GM10266 (cell line): Measurements from ENCODE around the gene RLF.

Experiments
- DNase-seq: peaks from one replicate; pipeline ENCODE4 v3.0.0; 2012; ENCODE audit errors: extremely low spot score
- TF ChIP-seq, protein P1 (sequence below): IDR thresholded peaks from 2 replicates; pipeline ENCODE4 v1.5.1; 2012; ENCODE audit warnings: mild to moderate bottlenecking, low read depth; ENCODE audit not compliant: control insufficient read depth, insufficient read depth; ENCODE audit errors: missing control alignments

Gene RLF

DNA sequence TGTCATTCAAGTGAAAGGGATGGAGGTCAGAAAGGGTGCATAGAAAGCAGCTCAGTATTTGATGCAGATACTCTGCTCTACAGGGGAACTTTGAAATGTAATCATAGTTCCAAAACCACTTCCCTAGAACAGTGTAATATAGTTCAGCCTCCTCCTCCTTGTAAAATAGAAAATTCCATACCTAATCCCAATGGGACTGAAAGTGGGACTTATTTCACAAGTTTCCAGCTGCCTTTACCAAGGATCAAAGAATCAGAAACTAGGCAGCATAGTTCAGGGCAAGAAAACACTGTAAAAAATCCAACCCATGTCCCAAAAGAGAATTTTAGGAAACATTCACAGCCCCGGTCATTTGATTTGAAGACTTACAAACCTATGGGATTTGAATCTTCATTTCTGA lies 78.4 kb downstream of the RLF start:
- TF ChIP-seq, protein P1, sequence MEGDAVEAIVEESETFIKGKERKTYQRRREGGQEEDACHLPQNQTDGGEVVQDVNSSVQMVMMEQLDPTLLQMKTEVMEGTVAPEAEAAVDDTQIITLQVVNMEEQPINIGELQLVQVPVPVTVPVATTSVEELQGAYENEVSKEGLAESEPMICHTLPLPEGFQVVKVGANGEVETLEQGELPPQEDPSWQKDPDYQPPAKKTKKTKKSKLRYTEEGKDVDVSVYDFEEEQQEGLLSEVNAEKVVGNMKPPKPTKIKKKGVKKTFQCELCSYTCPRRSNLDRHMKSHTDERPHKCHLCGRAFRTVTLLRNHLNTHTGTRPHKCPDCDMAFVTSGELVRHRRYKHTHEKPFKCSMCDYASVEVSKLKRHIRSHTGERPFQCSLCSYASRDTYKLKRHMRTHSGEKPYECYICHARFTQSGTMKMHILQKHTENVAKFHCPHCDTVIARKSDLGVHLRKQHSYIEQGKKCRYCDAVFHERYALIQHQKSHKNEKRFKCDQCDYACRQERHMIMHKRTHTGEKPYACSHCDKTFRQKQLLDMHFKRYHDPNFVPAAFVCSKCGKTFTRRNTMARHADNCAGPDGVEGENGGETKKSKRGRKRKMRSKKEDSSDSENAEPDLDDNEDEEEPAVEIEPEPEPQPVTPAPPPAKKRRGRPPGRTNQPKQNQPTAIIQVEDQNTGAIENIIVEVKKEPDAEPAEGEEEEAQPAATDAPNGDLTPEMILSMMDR, result no peak
- no peak for DNase-seq

DNA sequence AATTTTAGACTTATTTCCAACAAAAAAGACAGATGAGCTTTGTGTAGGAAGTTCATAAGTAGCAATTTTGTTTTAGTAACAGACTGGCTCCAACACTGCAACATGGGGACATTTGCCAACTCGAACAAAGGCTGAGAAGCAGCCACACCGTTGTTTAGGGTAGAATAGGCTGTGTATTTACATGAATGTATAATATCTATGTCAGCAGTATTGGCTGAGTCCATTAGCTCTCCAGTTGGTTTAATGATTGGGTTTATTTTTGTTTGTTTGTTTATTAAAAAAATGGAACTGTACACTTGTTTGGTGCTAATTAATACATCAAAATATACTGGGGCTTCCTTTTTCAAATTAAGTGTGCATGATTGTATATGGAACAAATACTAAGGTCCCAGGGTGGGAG lies 79.2 kb downstream of the RLF start:
- DNase-seq, result no peak
- TF ChIP-seq, protein P1, result no peak

DNA sequence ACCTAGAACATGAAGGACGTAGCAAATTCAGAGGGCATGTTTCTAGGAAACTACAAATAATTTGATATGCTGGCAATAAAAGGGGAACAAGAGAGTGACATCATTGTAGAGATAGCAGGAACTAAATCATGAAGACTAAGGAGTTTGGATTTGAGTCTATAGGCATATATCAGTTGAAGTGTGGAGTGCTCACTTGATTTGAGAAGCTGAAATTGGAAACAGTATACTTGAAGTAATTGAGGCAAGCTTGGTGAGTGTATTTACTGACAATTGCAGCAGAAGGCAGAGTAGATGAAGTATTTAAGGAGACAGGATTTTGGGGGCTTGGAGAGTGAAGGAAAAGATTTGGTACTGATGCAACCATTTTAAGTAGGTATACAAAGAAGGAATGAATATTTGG lies 80.2 kb downstream of the RLF start:
- TF ChIP-seq, protein P1, result no peak
- DNase-seq, result no peak

DNA sequence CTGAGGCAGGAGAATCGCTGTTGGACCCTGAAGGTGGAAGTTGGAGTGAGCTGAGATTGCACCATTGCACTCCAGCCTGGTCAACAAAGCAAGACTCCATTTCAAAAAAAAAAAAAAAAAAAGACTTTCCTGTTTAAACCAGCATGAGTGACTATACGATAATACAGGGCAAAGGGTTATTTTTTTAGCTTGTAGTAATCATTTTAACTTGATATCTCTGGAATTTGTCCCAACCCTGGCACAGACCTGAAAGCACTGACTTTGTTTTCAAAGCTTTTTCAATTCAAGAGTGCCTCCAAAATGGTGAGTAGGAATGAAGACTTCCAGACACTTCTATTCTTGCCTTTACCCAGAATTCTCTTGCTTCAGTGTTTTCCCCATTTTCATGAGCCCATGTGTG lies 82.2 kb downstream of the RLF start:
- TF ChIP-seq, protein P1, result no peak
- DNase-seq, result no peak

DNA sequence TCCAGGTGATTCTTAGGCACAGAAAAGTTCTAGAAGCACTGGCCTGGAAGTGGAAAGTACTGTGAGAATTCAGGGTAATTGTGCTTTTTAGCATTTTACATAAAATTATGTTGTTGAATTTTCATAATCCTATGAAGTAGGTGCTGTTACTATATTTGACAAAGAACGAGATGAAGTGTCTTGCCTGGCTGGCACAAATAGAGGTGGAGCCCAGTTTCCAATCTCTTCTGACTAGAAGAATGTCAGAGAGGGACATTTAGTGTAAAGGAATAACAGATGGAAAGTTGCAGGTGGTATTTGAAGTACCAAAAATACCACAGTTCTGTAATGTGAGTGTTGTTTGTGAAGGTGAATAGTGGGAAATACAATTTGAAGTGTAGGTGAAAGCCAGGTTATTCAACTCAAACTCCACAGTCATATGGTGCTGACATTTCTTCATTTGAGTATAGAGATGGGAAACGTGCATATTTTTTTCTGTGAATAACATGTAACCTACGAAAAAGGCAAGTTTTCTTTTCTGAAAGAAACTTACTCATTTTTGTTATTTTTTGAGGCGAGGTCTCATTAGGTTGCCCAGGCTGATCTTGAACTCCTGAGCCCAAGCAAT lies 83.1 kb downstream of the RLF start:
- TF ChIP-seq, protein P1, result no peak
- no peak for DNase-seq

DNA sequence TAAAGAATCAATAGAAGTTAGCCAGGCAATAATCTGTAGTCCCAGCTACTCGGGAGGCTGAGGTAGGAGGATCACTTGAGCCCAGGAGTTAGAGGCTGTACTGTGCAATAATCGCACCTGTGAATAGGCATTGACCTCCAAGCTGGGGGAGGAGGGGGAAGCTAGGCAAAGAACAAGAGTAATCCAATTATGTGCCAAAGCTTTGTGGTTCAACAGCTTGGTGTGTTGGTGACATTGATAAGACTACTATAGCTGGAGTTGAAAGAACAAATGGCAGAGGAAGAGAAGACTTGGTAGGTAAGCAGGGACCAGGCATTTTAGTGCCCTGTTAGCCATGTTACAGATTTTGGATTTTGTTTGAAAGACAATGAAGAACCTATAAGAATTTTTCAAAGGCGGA lies 84.5 kb downstream of the RLF start:
- TF ChIP-seq, protein P1, result no peak
- no peak for DNase-seq

DNA sequence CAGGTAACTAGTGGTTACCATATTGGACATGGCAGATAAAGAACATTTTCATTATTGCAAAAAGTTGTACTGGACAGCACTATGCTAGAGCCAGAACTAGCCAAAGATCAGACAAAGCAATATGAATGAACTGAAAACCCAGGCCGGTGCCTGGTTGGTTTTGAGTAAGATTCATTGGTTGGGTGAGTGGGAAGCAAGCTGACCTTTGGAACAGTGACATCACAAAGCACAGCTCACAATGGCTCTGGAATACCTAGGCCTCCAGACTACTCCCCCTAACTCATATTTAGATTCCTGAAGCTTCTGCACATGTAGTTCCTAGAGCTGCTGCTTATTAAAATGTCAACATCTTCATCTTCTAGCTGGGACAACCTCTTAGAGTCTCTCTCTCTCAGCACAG lies 86.5 kb downstream of the RLF start, which contains the start of gene TMCO2:
TMCO2 (plus strand) TSS at position 283 of the 400 bp plus-strand sequence; CDS start at position 340, 57 bp downstream.
- no peak for DNase-seq
- TF ChIP-seq, protein P1, result no peak
